HEK293 (cell line): ENCODE measurements around the gene DRC3.

Experiments used
- KLF16 ChIP-seq: fragments of 450-650 bp; formaldehyde crosslinking; IDR thresholded peaks from 2 replicates; pipeline ENCODE4 v1.5.1; 2017; ENCODE audit warnings: missing biosample characterization, missing genetic modification characterization
- SCRT2 ChIP-seq: fragments of 450-650 bp; formaldehyde crosslinking; IDR thresholded peaks from 2 replicates; pipeline ENCODE4 v1.5.1; 2016; ENCODE audit warnings: missing biosample characterization, missing genetic modification characterization
- ZBTB1 ChIP-seq: fragments of 450-650 bp; formaldehyde crosslinking; IDR thresholded peaks from 2 replicates; pipeline ENCODE4 v1.5.1; 2016; ENCODE audit warnings: missing biosample characterization, missing genetic modification characterization
- ZNF404 ChIP-seq: fragments of 450-650 bp; formaldehyde crosslinking; IDR thresholded peaks from 2 replicates; pipeline ENCODE4 v1.5.1; 2017; ENCODE audit warnings: missing biosample characterization, missing genetic modification characterization
- ZNF518A ChIP-seq: fragments of 450-650 bp; formaldehyde crosslinking; conservative IDR thresholded peaks from 2 replicates; pipeline ENCODE4 v1.5.1; 2016; ENCODE audit warnings: low read depth, missing biosample characterization, missing genetic modification characterization
- ZNF549 ChIP-seq: fragments of 450-650 bp; IDR thresholded peaks from 2 replicates; pipeline ENCODE4 v1.5.1; 2018; ENCODE audit warnings: missing biosample characterization, missing genetic modification characterization, mild to moderate bottlenecking, inconsistent platforms, moderate library complexity
- TF ChIP-seq, protein P1 (sequence below): fragments of 450-650 bp; formaldehyde crosslinking; IDR thresholded peaks from 2 replicates; pipeline ENCODE4 v1.5.1; 2016; ENCODE audit warnings: missing biosample characterization, missing genetic modification characterization

- TF ChIP-seq ZNF404 (tag by site-specific recombination) = no peak
- TF ChIP-seq KLF16 (tag by site-specific recombination) = no peak
- TF ChIP-seq SCRT2 (tag by site-specific recombination) = no peak
- no peak for TF ChIP-seq ZNF549 (tag by site-specific recombination)
- TF ChIP-seq, protein P1, sequence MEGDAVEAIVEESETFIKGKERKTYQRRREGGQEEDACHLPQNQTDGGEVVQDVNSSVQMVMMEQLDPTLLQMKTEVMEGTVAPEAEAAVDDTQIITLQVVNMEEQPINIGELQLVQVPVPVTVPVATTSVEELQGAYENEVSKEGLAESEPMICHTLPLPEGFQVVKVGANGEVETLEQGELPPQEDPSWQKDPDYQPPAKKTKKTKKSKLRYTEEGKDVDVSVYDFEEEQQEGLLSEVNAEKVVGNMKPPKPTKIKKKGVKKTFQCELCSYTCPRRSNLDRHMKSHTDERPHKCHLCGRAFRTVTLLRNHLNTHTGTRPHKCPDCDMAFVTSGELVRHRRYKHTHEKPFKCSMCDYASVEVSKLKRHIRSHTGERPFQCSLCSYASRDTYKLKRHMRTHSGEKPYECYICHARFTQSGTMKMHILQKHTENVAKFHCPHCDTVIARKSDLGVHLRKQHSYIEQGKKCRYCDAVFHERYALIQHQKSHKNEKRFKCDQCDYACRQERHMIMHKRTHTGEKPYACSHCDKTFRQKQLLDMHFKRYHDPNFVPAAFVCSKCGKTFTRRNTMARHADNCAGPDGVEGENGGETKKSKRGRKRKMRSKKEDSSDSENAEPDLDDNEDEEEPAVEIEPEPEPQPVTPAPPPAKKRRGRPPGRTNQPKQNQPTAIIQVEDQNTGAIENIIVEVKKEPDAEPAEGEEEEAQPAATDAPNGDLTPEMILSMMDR = no peak
- TF ChIP-seq ZBTB1 = no peak
- no peak for TF ChIP-seq ZNF518A (tag by site-specific recombination)
These were observed 70.8 kb downstream of the DRC3 start for GRCh38 chr17:18043491-18043890.
